SHP77 (cell line): ENCODE measurements around the gene PLCB4.

Experiments
- DNase-seq, 2 experiments: peaks; one replicate each; lab custom pipeline; 2025; lab: John Stamatoyannopoulos, UW

Gene PLCB4

GRCh38 chr20:9323622-9324021 is 254.7 kb downstream of the PLCB4 start:
- peak in 1 of 2 experiments; percentile 21 for DNase-seq

GRCh38 chr20:9329355-9330101 is 260.6 kb downstream of the PLCB4 start:
- no peak for DNase-seq

GRCh38 chr20:9330151-9330550 is 261.3 kb downstream of the PLCB4 start:
- no peak for DNase-seq

GRCh38 chr20:9331707-9332435 is 263.0 kb downstream of the PLCB4 start:
- DNase-seq = no peak

- peak in 1 of 2 experiments; percentile 8 for DNase-seq
These were observed 264.0 kb downstream of the PLCB4 start for GRCh38 chr20:9332791-9333479.

GRCh38 chr20:9334866-9335265 is 266.0 kb downstream of the PLCB4 start:
- DNase-seq = no peak

- DNase-seq = no peak
These were observed 269.2 kb downstream of the PLCB4 start for GRCh38 chr20:9338101-9338500.

- no peak for DNase-seq
These were observed 270.8 kb downstream of the PLCB4 start for GRCh38 chr20:9339708-9340107.

- DNase-seq = no peak
These were observed 273.8 kb downstream of the PLCB4 start for GRCh38 chr20:9342651-9343050.

GRCh38 chr20:9344083-9344920 is 275.4 kb downstream of the PLCB4 start:
- DNase-seq = no peak

GRCh38 chr20:9348316-9348715 is 279.4 kb downstream of the PLCB4 start:
- DNase-seq = no peak

- DNase-seq = no peak
These were observed 279.9 kb downstream of the PLCB4 start for GRCh38 chr20:9348747-9349146.

GRCh38 chr20:9349249-9349648 is 280.4 kb downstream of the PLCB4 start:
- DNase-seq = no peak

GRCh38 chr20:9352739-9353138 is 283.9 kb downstream of the PLCB4 start:
- no peak for DNase-seq

- DNase-seq = no peak
These were observed 284.5 kb downstream of the PLCB4 start for GRCh38 chr20:9353180-9353915.

- DNase-seq = no peak
These were observed 285.0 kb downstream of the PLCB4 start for GRCh38 chr20:9353916-9354276.

- DNase-seq = no peak
These were observed 285.7 kb downstream of the PLCB4 start for GRCh38 chr20:9354579-9354978.

- DNase-seq = no peak
These were observed 289.1 kb downstream of the PLCB4 start for GRCh38 chr20:9358001-9358400.

GRCh38 chr20:9359561-9360308 is 290.8 kb downstream of the PLCB4 start:
- peak in 1 of 2 experiments; percentile 48 for DNase-seq

GRCh38 chr20:9360431-9360830 is 291.5 kb downstream of the PLCB4 start:
- no peak for DNase-seq

- no peak for DNase-seq
These were observed 294.8 kb downstream of the PLCB4 start for GRCh38 chr20:9363673-9364072.
